Activated CD4-positive, alpha-beta memory T cell treated with anti-CD3 and anti-CD28 coated beads, Interleukin-2, amount 10 ng/mL, durations not matched to agents 7 days and 5 days (primary cell): ENCODE measurements around the gene PRR19. TPM values are rescaled to one million over a fixed set of nuclear protein-coding genes. Genes with fewer than 3 reads are reported as not detected.
A peak's percentile ranks its signal among the peaks of the same experiment; 100 is the strongest.
"Not testable (repeated sequence)": the region's sequence is repeated elsewhere in the genome, so short reads cannot be mapped to it uniquely, and the experiment has no call there.

ENCODE experiments used
- CTCF ChIA-PET: fragments of 350-600 bp; sonication (Branson Sonifier 250); formaldehyde crosslinking; loops from one replicate; lab custom pipeline; 2021; ENCODE audit warnings: antibody characterized with exemption, inconsistent platforms; lab: Charles Lee
- POLR2A ChIA-PET: fragments of 350-600 bp; sonication (Branson Sonifier 250); formaldehyde crosslinking; loops from one replicate; lab custom pipeline; 2021; ENCODE audit warnings: antibody characterized with exemption; lab: Charles Lee
- DNase-seq: peaks from one replicate; pipeline ENCODE4 v3.0.0-alpha.2; 2020
- H3K27ac Mint-ChIP-seq: one replicate; pipeline ENCODE4 v1.8.0; 2021; ENCODE audit warnings: mild to moderate bottlenecking, mixed read lengths
- H3K27me3 Mint-ChIP-seq: one replicate; pipeline ENCODE4 v1.8.0; 2021; ENCODE audit warnings: mixed read lengths
- H3K36me3 Mint-ChIP-seq: one replicate; pipeline ENCODE4 v1.8.0; 2021; ENCODE audit warnings: low read depth, mixed read lengths
- H3K4me1 Mint-ChIP-seq: one replicate; pipeline ENCODE4 v1.8.0; 2021; ENCODE audit warnings: mixed read lengths
- H3K4me3 Mint-ChIP-seq: one replicate; pipeline ENCODE4 v1.8.0; 2021; ENCODE audit warnings: mild to moderate bottlenecking, mixed read lengths
- H3K9me3 Mint-ChIP-seq: one replicate; pipeline ENCODE4 v1.8.0; 2021; ENCODE audit warnings: mixed read lengths
- total RNA-seq, 2 experiments: library from RNA; stranded (reverse); gene quantifications; one replicate each; pipeline ENCODE4 v1.2.3, GENCODE V29; 2021

The PRR19 gene, protein sequence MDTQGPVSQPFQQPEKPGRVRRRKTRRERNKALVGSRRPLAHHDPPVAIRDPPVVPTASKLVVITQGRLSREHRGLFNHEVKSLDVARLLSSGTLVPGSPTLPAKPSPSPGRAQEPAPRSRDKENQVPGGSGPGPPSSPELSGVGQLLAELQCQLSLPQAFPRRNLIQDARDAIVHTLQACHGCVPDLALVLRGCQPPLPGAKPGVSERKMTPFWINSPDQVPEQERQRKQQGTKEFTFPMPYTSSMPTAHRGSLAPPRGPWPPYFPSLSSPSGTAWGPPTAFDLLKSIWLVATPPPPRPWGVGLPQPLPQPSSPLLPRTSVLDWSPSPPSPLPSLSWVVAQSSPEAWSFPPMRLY
- total RNA-seq = under 1 TPM; 0.45 to 0.91 TPM

GRCh38 chr19:42301646-42302203 is at the start of gene PRR19:
Gene PRR19, plus strand, starts transcription at chr19:42302132. Its CDS starts 7,453 bp downstream, at chr19:42309585.
- Mint-ChIP-seq H3K27ac (peak within 1 kb of the TSS; percentile 66), H3K4me1 (peaks cover 29% of the 10 kb centered on the region), H3K36me3 (peaks cover 4% of the 10 kb centered on the region), H3K9me3 (no peaks in the 10 kb centered on the region), H3K4me3 (peak within 1 kb of the TSS; percentile 81), H3K27me3 (no peaks in the 10 kb centered on the region)
- peak; percentile 33 for DNase-seq
- ChIA-PET POLR2A (interaction anchor here (0.9 to 2.0 kb wide), 4 partner anchors 17 to 31 kb away, joined by 3 to 9 read pairs (median 5); no protein-coding TSS in a partner anchor), CTCF (no interaction called here)

DNA sequence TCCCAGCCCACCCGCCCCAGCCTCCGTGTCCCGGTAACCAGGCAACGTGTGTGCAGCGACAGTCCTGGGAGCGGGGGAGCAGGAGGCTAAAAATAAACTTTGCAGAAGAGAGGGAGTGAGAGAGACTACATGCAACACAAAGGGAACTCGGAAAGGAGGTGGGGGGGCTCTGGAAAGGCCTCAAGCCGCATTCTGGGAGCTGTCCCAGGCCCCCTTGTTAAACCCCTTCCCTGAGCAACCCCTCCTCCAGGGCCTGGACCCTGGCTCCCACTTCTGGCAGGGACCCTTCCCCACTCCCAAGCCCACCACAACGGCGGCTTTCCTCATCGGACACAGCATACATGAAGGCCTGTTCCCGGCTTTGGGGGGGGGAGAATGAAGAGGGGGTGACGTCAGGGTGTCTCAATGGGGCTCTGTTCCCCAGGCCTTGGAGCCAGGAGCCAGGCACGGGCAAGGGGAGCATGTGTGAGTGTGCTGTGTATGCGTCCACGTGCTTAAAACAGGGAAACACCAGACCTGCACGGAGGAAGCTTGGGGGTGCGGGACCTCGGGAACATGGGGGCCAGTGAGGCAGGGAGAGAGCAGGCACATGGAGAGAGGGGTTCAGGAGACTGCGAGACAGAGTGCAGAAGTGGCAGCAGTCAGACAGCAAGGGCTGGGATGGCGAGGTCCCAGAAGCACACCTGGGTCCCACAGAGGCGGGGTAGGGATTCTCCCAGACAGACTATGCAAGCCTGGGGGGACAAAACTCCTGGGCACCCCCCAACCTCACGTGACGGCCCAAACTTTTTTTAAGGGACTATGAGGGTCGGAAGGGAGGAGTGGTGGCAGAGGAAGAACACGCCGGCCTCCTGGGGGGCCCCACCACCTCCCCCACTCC is 49.3 kb upstream of the PRR19 start:
- no peak for DNase-seq
- ChIA-PET POLR2A (interaction anchor here (0.7 to 3.3 kb wide), 6 partner anchors 8 to 53 kb away, joined by 3 to 22 read pairs (median 4); partner anchors contain the start of gene CIC), CTCF (interaction anchor here (0.9 to 2.8 kb wide), 3 partner anchors 7 to 27 kb away, joined by 3 to 11 read pairs (median 4); no protein-coding TSS in a partner anchor)
- Mint-ChIP-seq H3K27me3 (peaks cover 11% of the 10 kb centered on the region), H3K9me3 (no peaks in the 10 kb centered on the region), H3K27ac (peak overlapping the region; percentile 73), H3K4me3 (peak overlapping the region; percentile 80), H3K36me3 (peaks cover 4% of the 10 kb centered on the region), H3K4me1 (peaks cover 36% of the 10 kb centered on the region)

DNA sequence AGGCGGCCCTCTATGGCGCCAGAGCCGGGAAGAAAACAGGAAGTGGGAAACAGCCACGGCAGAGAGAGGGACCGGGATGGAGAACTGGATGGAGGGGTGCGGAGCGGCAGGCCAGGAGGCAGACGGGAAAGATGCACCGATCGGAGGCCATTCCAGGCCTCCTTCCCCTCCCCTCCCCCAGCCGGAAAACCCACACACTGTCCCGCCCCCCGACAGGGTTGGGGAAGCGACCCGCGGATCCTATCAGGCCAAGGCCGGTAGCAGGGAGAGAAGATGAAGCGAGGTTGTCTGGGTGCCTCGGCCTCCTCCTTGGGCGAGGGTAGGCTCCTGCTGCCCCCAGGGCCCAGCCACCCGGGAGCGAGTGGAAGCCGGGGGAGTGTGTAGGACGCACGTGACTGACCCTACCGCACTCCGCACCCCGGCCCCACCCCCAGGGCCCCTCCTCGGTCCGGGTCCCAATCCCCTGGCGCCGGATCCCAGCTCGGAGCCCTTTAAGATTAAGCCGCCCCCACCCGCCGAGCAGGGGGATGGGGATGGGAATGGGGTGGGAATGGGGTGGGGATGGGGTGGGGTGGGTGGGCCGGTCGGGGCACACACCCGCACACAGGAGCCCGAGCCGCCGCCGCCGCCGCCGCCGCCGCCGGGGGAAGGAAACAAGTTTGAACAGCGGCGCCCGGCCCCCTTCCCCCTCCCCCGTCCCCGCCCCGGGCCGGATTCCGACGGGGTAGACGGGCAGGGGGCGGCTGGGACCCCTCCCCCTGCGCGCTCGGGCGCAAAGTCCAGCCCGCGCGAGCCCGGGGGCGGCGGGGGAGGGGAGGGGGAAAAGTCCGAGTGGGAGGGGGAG is 48.5 kb upstream of the PRR19 start:
- CTCF ChIA-PET = interaction anchor here (1.0 kb wide), 1 partner anchor 8 kb away, joined by 3 read pairs; no protein-coding TSS in a partner anchor
- POLR2A ChIA-PET = interaction anchor here (1.0 to 3.3 kb wide), 3 partner anchors 9 to 31 kb away, joined by 3 to 22 read pairs (median 5); partner anchors contain the start of gene CIC
- H3K36me3 Mint-ChIP-seq = peaks cover 4% of the 10 kb centered on the region
- peaks cover 11% of the 10 kb centered on the region for H3K27me3 Mint-ChIP-seq
- H3K27ac Mint-ChIP-seq = peak overlapping the region; percentile 73
- no peaks in the 10 kb centered on the region for H3K9me3 Mint-ChIP-seq
- H3K4me3 Mint-ChIP-seq = peak overlapping the region; percentile 80
- peaks cover 36% of the 10 kb centered on the region for H3K4me1 Mint-ChIP-seq
- peak; percentile 74 for DNase-seq

DNA sequence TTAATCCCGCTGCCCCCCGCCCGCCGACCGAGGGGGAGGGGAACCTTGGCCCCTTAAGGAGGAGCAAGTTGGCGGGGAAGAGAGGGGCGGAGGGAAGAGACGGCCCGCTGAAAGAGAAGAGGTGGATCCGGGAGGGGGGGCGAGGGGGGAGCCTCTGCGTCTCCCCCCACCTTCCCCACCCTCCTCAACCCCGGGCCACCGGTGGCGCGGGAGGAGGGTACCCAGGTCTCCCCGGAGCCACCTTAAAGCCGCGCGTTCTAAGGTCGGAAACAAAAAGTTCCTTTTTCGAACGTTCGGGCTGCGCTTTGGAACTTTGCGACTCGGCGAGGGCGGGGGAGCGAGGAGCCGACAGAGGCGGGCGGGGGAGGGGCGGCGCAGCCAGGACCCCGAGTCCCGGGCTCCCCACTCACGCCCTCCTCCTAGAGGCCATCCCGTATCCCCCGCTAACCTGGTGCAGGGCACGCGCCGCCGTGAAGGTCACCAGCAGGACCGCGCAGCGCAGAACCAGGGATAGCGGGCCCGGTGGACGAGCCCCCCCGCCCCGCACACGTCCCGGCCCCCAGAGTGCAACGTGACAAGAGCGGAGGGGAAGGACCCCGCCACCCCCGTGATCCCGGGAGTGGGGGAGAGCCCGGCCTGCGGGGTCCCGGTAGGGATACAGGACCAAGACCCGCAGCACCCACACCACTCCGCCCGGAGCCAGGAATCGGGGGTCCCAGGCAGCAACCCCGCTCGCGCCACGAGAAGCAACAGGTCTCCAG is 47.7 kb upstream of the PRR19 start:
- Mint-ChIP-seq H3K27ac (peak overlapping the region; percentile 71), H3K36me3 (peaks cover 4% of the 10 kb centered on the region), H3K4me1 (peaks cover 36% of the 10 kb centered on the region), H3K4me3 (peak overlapping the region; percentile 72), H3K27me3 (peaks cover 11% of the 10 kb centered on the region), H3K9me3 (no peaks in the 10 kb centered on the region)
- ChIA-PET POLR2A (interaction anchor here (1.0 kb wide), 1 partner anchor 9 kb away, joined by 5 read pairs; no protein-coding TSS in a partner anchor), CTCF (interaction anchor here (1.0 kb wide), 1 partner anchor 9 kb away, joined by 3 read pairs; no protein-coding TSS in a partner anchor)
- peak; percentile 78 for DNase-seq

DNA sequence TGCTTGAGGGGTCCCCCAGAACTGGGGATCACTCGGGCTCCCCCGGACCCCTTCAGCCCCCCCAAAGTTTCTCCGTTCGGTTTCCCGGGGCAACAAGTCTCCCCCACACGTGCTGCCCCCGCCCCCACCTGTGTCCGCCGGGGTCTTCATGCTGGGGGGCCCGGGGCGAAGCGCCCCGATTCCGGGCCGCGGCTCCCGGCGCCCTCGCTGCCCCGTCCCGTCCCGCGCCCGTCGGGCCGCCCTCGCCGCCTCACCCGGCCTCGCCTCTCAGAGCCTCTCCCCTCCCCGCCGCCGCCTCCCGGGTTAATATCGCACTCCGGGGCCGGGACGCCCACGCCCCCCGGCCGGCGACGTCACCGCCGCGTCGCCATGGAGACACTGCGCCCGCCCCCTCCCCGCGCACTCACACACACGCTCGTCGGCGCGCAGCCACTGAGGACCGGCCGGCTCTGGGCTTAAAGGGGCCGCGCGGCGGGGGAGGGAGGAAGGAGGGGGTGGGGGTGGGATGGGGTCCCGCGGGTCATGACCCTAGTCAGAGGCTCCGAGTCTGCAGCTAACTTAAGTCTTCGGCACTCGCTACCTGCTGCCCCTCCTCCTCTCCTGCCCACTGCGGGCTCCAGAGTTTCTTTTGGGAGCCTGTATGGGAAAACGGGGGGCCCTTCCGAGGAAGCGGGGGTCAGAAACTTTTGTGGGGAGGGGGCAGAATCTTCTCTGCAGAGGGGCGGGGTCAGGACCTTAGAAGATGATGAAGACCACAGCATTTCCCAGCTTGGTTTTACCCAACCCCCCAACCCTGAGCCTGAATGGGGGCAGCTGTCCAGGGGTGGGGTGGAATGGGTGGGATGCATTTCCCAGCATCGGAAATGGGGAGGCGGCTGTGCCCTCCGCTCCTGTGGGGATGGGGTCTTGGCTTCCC is 46.8 kb upstream of the PRR19 start, which contains the start of gene ERF:
Gene ERF, minus strand, starts transcription at position 279 of the 916 bp plus-strand sequence. Its CDS starts 129 bp downstream, at position 150.
- H3K36me3 Mint-ChIP-seq = peaks cover 4% of the 10 kb centered on the region
- H3K9me3 Mint-ChIP-seq = no peaks in the 10 kb centered on the region
- peak within 1 kb of the TSS; percentile 79 for H3K27ac Mint-ChIP-seq
- H3K4me1 Mint-ChIP-seq = peaks cover 33% of the 10 kb centered on the region
- CTCF ChIA-PET = interaction anchor here (0.9 to 1.4 kb wide), 3 partner anchors 15 to 147 kb away, joined by 3 to 10 read pairs (median 4); no protein-coding TSS in a partner anchor
- POLR2A ChIA-PET = interaction anchor here (0.8 to 2.2 kb wide), 8 partner anchors 8 to 25 kb away, joined by 3 to 11 read pairs (median 4); partner anchors contain the start of genes CIC and GSK3A
- DNase-seq = peak; percentile 93
- H3K27me3 Mint-ChIP-seq = peaks cover 11% of the 10 kb centered on the region
- peak within 1 kb of the TSS; percentile 72 for H3K4me3 Mint-ChIP-seq

- Mint-ChIP-seq H3K4me3 (peak overlapping the region; percentile 72), H3K27ac (no peak overlapping the region), H3K4me1 (peaks cover 26% of the 10 kb centered on the region), H3K9me3 (no peaks in the 10 kb centered on the region), H3K27me3 (peaks cover 11% of the 10 kb centered on the region), H3K36me3 (peaks cover 4% of the 10 kb centered on the region)
- ChIA-PET CTCF (interaction anchor here (0.9 to 1.4 kb wide), 3 partner anchors 14 to 148 kb away, joined by 3 to 10 read pairs (median 4); no protein-coding TSS in a partner anchor), POLR2A (interaction anchor here (0.8 to 2.2 kb wide), 8 partner anchors 9 to 24 kb away, joined by 3 to 11 read pairs (median 4); partner anchors contain the start of genes CIC and GSK3A)
- no peak for DNase-seq
Measured at GRCh38 chr19:42255766-42256745, 45.9 kb upstream of the PRR19 start.

- POLR2A ChIA-PET = not testable (repeated sequence)
- CTCF ChIA-PET = interaction anchor here (0.9 to 1.2 kb wide), 3 partner anchors 9 to 21 kb away, joined by 3 to 7 read pairs (median 5); no protein-coding TSS in a partner anchor
- H3K27me3 Mint-ChIP-seq = peaks cover 16% of the 10 kb centered on the region
Measured at GRCh38 chr19:42257842-42258241, 44.1 kb upstream of the PRR19 start.

GRCh38 chr19:42261763-42262162 is 40.2 kb upstream of the PRR19 start:
- Mint-ChIP-seq H3K9me3 (no peaks in the 10 kb centered on the region), H3K4me3 (no peak overlapping the region), H3K36me3 (no peaks in the 10 kb centered on the region), H3K4me1 (peaks cover under 1% of the 10 kb centered on the region), H3K27me3 (peaks cover 8% of the 10 kb centered on the region), H3K27ac (no peak overlapping the region)
- DNase-seq = no peak
- ChIA-PET POLR2A (interaction anchor here (1.2 kb wide), 1 partner anchor 8 kb away, joined by 3 read pairs; the partner anchor contains the start of gene CIC), CTCF (no interaction called here)

More at GRCh38 chr19:42257842-42258241, 44.1 kb upstream of the PRR19 start:
- peaks cover 13% of the 10 kb centered on the region for H3K4me1 Mint-ChIP-seq
- H3K27ac Mint-ChIP-seq, H3K4me3 Mint-ChIP-seq, H3K9me3 Mint-ChIP-seq, H3K36me3 Mint-ChIP-seq, DNase-seq: not testable (repeated sequence)

DNA sequence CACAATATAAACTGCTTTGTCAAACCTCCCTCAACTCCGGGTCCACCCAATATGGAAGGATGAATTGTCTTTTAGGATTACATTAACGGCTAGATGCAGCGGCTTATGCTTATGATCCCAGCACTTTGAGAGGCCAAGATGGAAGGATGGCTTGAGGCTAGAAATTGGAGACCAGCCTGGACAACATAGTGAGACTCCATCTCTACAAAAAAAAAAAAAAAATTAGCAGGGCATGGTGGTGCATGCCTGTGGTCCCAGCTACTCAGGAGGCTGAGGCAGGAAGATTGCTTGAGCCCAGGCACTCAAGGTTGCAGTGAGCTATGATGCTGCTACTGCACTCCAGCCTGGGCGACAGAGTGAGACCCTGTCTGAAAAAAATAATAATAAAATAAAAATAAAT is 35.8 kb upstream of the PRR19 start:
- H3K27me3 Mint-ChIP-seq, DNase-seq, H3K9me3 Mint-ChIP-seq, H3K27ac Mint-ChIP-seq, H3K4me3 Mint-ChIP-seq: not testable (repeated sequence)
- H3K4me1 Mint-ChIP-seq = peaks cover 23% of the 10 kb centered on the region
- ChIA-PET CTCF (interaction anchor here (1.2 kb wide), 1 partner anchor 8 kb away, joined by 3 read pairs; no protein-coding TSS in a partner anchor), POLR2A (interaction anchor here (2.7 kb wide), 1 partner anchor 10 kb away, joined by 11 read pairs; the partner anchor contains the start of gene ERF)
- H3K36me3 Mint-ChIP-seq = peaks cover 11% of the 10 kb centered on the region
